KOPT-K1 (cell line): ENCODE measurements around the gene STRN3.
"Not testable (repeated sequence)": the region's sequence is repeated elsewhere in the genome, so short reads cannot be mapped to it uniquely, and the experiment has no call there.

Source experiments
- H3K27ac ChIP-seq: fragments of 200-600 bp; sonication (generic); 2 replicates; pipeline ENCODE4 v1.5.1; 2016; ENCODE audit warnings: antibody characterized with exemption, mild to moderate bottlenecking, low read depth, low read length; ENCODE audit not compliant: poor library complexity, severe bottlenecking
- H3K36me3 ChIP-seq: fragments of 200-600 bp; sonication (generic); 2 replicates; pipeline ENCODE4 v1.5.1; 2017; ENCODE audit warnings: antibody characterized with exemption, mild to moderate bottlenecking, low read length, moderate library complexity; ENCODE audit not compliant: insufficient read depth
- H3K9me3 ChIP-seq: fragments of 200-600 bp; sonication (generic); 2 replicates; pipeline ENCODE4 v1.5.1; 2017; ENCODE audit warnings: antibody characterized with exemption, low read length, mild to moderate bottlenecking; ENCODE audit not compliant: insufficient read depth, poor library complexity, severe bottlenecking

Gene STRN3

DNA sequence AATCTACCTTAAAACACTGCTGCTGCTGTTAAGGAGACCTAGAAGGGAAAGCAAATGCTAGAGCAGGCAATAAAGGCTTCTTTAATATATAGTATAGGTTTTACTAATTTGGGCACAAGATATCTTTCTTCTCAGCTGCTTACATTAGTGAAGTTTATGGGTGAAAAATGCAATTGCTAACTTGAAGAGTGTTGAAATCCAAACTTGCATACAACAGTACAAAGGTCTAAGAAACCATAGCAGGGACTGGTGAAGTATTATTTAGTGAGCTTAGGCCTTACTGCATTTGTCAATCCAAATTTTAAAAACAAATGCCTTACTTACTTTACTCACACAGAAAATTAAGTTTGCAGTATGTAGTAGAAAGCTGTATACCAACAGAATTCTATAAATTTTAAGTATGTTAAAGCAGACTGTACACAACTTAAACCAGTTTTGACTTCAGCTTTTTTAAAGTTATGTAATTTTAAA, 2.1 kb downstream of the STRN3 start:
- H3K27ac ChIP-seq, result no peak overlapping the region
- no peaks in the 10 kb centered on the region for H3K9me3 ChIP-seq
- H3K36me3 ChIP-seq, result peaks cover 25% of the 10 kb centered on the region

DNA sequence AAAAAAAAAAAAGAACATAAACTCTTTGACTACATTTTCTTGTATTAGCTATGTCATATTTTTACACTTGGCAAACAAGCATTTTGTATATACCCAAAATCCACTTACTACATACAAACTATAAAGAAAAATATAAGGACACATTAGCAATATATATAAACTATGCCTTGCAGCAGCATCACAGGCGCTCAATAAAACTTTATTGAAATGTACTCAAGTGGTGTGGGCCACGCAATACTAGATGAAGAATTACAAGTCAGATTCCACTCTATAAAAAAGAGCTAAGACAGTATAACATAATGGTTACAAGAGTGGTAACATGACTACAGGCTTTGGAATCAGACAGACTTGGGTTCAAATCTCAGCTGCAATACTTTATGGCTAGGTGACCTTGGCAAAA, 3.8 kb downstream of the STRN3 start:
- H3K36me3 ChIP-seq, result peaks cover 33% of the 10 kb centered on the region
- no peaks in the 10 kb centered on the region for H3K9me3 ChIP-seq
- H3K27ac ChIP-seq, result no peak overlapping the region

DNA sequence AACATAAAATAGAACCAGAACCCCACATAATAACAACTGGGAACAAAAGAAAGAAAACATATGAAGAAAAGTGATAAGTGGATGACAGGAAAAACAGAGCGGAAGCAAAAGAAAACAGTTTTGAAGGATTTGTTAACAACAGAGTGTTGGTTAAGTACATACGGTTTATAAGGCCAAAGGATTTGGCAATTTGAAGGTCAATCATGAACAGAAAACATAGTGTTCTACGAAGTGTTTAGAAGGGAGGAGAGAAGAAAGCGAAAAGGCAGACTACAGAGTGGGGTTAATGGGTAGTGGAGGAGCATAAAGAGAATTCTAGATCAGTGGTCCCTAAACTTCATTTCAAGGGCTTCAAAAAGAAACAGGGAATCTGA, 4.6 kb downstream of the STRN3 start:
- Histone ChIP-seq H3K27ac (no peak overlapping the region), H3K9me3 (no peaks in the 10 kb centered on the region), H3K36me3 (peaks cover 33% of the 10 kb centered on the region)

DNA sequence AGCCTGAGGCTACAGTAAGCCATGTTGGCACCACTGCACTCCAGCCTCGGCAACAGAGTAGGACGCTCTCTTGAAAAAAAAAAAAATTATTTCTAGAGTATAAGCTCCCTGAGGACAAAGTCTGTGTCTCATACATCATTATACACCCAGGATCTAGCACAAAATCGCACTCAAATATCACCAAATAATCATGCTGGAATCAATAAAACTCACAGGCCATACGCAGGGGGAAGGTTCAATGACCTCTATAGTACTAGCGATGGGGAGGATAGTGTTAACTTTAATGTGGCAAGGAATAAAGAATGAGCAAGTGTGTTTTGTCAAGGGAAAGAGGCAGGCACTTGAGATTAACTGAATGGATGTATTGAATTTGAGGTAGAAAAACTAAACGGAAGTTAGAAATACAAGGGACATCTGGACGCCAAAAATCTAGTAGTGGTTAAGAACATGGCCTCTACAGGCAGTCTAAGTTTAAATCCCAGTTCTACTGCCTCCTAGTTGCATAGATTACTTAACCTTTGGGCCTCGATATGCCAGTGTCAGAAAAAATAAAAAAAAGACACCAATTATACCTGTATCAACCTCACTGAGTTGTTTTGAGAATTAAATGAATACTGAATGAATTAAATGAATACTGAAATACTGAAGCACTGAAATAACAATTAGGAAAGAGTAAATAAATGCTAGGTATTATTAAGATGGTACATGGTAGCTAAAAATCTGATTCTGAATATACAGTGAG, 5.2 kb downstream of the STRN3 start:
- peaks cover 33% of the 10 kb centered on the region for H3K36me3 ChIP-seq

DNA sequence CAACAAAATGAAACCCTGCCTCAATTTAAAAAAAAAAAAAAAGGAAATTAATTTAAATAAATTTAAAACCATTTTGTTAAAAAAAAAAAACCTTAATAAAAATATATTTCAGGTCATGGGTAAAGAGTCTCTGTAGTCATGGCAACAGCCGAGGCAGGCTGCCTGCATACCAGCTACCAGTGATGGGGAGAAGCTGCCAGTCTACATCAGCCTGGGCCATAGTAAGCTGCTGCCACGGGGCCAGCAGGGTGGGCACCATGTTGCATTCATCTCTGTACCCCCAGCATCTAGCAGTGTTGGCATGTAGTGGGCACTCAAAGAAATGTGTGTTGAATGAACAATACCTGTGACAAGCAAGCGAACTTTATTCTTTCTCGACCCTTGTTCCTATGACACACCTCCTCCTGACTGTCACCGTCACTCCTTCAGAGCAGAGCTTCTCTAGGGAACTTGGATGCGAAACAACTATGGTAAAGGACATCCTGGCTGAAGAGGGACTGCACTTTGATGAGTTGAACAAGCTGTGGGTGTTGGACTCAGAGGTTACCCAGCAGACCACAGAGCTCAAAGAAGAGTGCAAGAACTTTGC, 8.0 kb downstream of the STRN3 start:
- no peak overlapping the region for H3K27ac ChIP-seq
- H3K9me3 ChIP-seq, result no peaks in the 10 kb centered on the region
- peaks cover 34% of the 10 kb centered on the region for H3K36me3 ChIP-seq

More for the DNA sequence above, 5.2 kb downstream of the STRN3 start:
- no peaks in the 10 kb centered on the region for H3K9me3 ChIP-seq
- H3K27ac ChIP-seq, result no peak overlapping the region

DNA sequence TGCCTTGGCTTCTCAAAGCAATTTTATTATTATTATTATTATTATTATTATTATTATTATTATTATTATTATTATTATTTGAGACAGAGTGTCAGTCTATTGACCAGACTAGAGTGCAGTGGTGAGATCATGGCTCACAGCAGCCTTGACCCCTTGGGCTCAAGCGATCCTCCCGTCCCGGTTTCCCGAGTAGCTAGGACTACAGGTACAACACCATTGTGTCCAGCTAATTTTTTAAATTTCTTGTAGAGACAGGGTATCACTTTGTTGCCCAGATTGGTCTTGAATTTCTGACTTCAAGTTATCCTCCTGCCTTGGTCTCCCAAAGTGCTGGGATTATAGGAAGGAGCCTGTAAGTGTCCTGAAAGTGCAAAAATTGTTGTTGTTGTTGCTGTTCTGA, 12.3 kb downstream of the STRN3 start:
- Histone ChIP-seq H3K9me3 (no peaks in the 10 kb centered on the region), H3K27ac (no peak overlapping the region), H3K36me3 (peaks cover 34% of the 10 kb centered on the region; the same call in 1 of the 2 replicates)

DNA sequence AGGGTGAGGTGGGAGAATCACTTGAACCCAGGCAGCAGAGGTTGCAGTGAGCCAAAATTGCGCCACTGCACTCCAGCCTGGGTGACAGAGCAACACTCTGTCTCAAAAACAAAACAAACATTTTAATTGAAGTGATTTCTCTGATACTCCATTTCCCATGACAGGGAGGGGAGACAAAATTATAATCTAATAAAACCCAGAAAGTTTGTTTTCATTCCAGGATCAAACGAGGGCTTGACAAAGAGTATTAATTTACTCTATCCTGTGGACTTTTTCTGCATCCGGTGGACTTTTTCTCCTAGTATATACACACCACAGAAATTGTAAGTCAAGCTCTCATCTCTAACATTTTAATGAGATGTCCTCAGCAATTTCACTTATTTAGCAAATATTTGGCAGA, 15.2 kb downstream of the STRN3 start:
- no peak overlapping the region for H3K27ac ChIP-seq
- peaks cover 49% of the 10 kb centered on the region for H3K36me3 ChIP-seq
- H3K9me3 ChIP-seq, result no peaks in the 10 kb centered on the region

DNA sequence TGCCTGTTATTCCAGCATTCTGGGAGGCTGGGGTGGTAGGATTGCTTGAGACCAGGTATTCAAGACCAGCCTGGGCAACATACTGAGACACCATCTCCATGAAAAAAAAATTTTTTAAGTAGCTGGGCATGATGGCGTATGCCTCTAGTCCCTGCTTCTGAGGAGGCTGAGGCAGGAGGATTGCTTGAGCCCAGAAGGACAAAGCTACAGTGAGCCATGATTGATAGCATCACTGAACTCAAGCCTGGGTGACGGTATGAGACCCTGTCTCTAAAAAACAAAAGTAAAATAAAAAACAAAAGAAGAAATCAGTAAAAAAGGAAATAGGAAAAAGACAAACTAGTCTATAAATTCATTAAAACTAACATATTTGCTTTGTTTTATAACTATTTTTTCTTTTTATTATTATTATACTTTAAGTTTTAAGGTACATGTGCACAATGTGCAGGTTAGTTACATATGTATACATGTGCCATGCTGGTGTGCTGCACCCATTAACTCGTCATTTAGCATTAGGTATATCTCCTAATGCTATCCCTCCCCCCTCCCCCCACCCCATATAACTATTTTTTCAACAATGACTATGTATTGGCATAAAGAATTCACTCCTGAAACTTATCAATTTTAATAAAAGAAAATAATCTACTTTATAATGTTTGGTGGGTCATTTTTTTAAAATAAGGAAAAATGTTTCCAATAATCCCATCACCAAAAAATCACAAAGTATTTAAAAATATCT, 16.2 kb downstream of the STRN3 start:
- H3K9me3 ChIP-seq, result no peaks in the 10 kb centered on the region
- H3K27ac ChIP-seq, result no peak overlapping the region
- peaks cover 58% of the 10 kb centered on the region for H3K36me3 ChIP-seq

DNA sequence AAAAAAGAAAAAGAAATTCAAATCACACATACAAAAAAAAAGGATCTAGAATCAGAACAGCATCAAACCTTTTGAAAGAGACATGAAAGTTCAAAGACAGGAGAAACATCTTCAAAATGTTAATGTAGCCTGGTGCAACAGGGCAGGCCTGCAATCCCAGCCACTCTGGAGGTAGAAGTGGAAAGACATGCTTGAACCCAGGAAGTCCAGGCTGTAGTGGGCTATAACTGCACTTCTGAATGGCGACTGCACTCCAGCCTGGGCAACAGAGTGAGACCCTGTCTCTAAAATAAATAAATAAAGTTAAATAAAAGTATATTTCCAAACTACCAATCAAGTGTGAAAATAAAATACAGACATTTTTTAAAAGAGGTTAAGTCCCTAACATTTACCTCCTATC, 19.5 kb downstream of the STRN3 start:
- peaks cover 58% of the 10 kb centered on the region for H3K36me3 ChIP-seq
- H3K9me3 ChIP-seq, result no peaks in the 10 kb centered on the region
- H3K27ac ChIP-seq, result no peak overlapping the region

DNA sequence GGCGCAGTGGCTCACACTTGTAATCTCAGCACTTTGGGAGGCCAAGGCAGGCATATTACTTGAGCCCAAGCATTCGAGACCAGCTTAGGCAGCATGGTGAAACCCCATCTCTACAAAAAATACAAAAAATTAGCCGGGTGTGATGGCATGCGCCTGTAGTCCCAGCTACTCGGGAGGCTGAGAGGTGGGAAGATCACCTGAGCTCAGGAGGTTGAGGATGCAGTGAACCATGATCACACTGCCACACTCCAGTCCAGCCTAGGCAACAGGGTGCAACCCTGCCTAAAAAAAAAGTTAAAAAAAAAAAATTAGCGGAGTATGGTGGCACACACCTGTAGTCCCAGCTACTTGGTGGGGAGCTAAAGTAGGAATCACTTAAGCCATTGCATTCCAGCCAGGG, 22.2 kb downstream of the STRN3 start:
- H3K27ac ChIP-seq, result not testable (repeated sequence)
- peaks cover 66% of the 10 kb centered on the region for H3K36me3 ChIP-seq
- H3K9me3 ChIP-seq, result peaks cover 12% of the 10 kb centered on the region

DNA sequence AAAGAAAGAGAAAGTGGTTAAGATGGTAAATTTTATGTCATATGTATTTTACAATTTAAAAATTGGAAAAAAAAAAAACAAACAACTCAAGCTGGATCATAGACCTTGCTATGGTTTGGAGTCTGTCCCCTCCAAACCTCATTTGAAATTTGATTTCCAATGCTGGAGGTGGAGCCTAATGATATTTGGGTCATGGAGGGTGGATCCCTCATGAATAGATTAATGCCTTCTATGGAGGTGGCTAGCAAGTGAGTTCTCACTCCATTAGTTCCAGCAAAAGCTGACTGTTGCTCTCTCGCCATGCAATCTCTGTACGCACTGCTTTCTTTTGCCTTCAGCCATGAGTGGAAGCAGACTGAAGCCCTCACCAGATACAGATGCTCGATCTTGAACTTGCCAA, 22.9 kb downstream of the STRN3 start:
- H3K27ac ChIP-seq, result no peak overlapping the region
- H3K36me3 ChIP-seq, result peaks cover 69% of the 10 kb centered on the region
- H3K9me3 ChIP-seq, result peaks cover 19% of the 10 kb centered on the region

DNA sequence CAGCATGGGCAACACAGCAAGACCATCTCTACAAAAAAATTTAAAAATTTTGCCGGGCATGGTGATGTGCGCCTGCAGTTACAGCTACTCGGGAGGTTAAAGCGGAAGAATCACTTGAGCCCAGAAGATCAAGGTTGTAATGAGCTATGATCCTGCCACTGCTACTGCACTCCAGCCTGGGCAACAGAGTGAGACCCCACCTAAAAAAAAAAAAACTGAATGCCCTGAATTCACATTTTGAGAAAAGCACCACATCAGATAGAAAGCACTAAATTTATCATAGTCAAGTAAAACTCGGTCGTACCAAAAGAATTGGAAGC, 24.9 kb downstream of the STRN3 start:
- H3K9me3 ChIP-seq, result peaks cover 24% of the 10 kb centered on the region
- no peak overlapping the region for H3K27ac ChIP-seq
- H3K36me3 ChIP-seq, result peaks cover 61% of the 10 kb centered on the region

DNA sequence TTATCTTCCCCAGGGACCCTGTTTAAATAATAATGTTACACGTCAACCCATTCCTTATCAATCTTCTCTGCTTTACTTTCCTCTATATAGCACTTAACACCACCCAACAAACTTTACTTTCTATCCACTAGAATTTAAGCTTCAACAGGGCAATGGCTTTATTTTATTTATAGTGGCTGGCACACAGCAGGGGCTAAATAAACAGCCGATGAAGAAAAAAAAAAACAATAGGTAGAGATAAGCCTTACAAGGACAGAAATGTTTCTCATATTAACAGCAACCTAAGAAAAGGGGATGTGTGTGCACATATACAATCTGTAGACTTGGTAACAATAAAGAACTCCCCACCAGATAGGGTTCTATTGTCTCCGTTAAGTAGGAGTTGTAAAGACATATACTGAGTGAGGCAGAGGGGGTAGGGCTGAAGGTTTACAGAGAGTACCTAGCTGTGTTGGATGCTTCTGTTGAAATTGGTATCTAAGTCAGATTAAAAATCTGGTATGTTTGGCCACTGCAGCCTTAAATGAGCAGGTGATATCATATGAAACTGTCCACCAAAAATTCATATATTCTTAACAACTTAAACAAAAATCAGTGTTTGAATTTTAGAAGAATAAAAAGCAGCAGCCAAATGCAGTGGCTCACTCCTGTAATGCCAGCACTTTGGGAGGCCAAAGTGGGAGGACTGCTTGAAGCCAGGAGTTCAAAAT, 25.4 kb downstream of the STRN3 start:
- Histone ChIP-seq H3K36me3 (peaks cover 56% of the 10 kb centered on the region), H3K27ac (no peak overlapping the region)

DNA sequence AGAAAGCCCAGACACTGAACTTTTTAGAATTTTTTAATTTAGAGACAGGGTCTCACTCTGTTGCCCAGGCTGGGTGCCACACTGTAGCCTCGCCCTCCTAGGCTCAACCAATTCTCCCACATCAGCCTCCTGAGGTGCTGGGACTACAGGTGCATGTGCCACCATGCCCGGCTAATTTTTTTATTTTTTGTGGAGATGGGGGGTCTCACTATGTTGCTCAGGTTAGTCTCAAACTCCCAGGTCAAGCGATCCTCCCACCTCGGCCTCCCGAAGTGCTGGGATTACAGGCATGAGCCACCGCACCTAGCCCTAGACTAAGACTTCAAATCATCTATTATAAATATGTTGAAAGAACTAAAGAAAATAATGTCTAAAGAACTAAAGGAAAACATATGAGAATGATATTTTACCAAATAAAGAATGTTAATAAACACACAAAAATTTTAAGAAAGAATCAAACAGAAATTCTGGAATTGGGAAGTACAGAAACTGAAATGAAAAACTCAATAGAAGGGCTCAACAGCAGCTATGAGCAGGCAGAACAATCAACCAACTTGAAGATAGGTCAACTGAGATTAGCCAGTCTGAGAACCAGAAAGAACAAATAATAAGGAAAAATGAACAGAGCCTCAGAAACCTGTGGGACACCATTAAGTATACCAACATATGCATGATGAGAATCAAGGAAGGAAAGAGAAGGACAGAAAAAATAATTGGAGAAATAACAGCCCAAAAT, 27.0 kb downstream of the STRN3 start:
- H3K36me3 ChIP-seq, result peaks cover 42% of the 10 kb centered on the region
- no peak overlapping the region for H3K27ac ChIP-seq
- peaks cover 24% of the 10 kb centered on the region for H3K9me3 ChIP-seq

More for the DNA sequence above, 25.4 kb downstream of the STRN3 start:
- peaks cover 24% of the 10 kb centered on the region for H3K9me3 ChIP-seq
